Body of pancreas (tissue), 4 donors: ENCODE data around the gene MYO1E. TPM values are rescaled to one million over a fixed set of nuclear protein-coding genes. Genes with fewer than 3 reads are reported as not detected.

Source experiments
- ATAC-seq: fragments of 150-250 bp; one replicate; pipeline ENCODE4 v1.9.1; 2016
- DNase-seq, 4 donors: peaks; one replicate each; pipeline ENCODE4 v3.0.0-alpha.2; 2019
- H3K27ac ChIP-seq, 4 donors: fragments of 200-600 bp; sonication (generic); 1 replicate in 3 of 4; 2 replicates in 1 of 4; pipeline versions ENCODE4 v1.5.1 to v1.6.1; 2016 to 2019; ENCODE audit warnings: mild to moderate bottlenecking in 1 of 4, mixed read lengths in 1 of 4, moderate library complexity in 1 of 4
- H3K27me3 ChIP-seq, 2 donors: fragments of 200-600 bp; sonication (generic); one replicate each; pipeline ENCODE4 v1.6.0; 2016; ENCODE audit warnings: mild to moderate bottlenecking in 1 of 2
- H3K36me3 ChIP-seq, 2 donors: fragments of 200-600 bp; sonication (generic); replicated peaks in 1 of 2; 2 replicates each; pipeline ENCODE4 v1.5.1; 2016; ENCODE audit warnings: low read depth in 2 of 2; ENCODE audit not compliant: insufficient read depth in 1 of 2
- H3K4me1 ChIP-seq: fragments of 200-600 bp; sonication (generic); one replicate; pipeline ENCODE4 v1.6.0; 2016
- H3K4me3 ChIP-seq, 2 donors: fragments of 200-600 bp; sonication (generic); 1 replicate in 1 of 2; 2 replicates in 1 of 2; pipeline ENCODE4 v1.5.1; 2016 to 2019
- H3K9me3 ChIP-seq, 3 donors: fragments of 200-600 bp; sonication (generic); 1 replicate in 2 of 3; 2 replicates in 1 of 3; pipeline ENCODE4 v1.5.1; 2016
- CTCF ChIP-seq, 7 experiments: fragments of 450-650 bp in 4 of 7; fragments of 200-600 bp in 3 of 7; sonication (generic) in 3 of 7; IDR thresholded peaks; one replicate each; pipeline ENCODE4 v1.5.1; 2016 to 2019; ENCODE audit warnings: antibody characterized with exemption in 7 of 7
- POLR2A ChIP-seq, 3 donors: fragments of 450-650 bp; IDR thresholded peaks; one replicate each; pipeline ENCODE4 v1.6.1; 2016; ENCODE audit warnings: antibody characterized with exemption in 3 of 3, mild to moderate bottlenecking in 2 of 3
- WGBS, 2 donors: methylation state at CpG; one replicate each; pipeline ENCODE4 v1.1.5; 2017; 5-methylcytosine and 5-hydroxymethylcytosine counted together
- intact Hi-C: fragments of 100-400 bp; cut with DNase I; formaldehyde crosslinking; loops from one replicate; pipeline ENCODE4 v1.15.1; 2023
- total RNA-seq, 2 donors: library from RNA; depleted of rRNA; stranded (reverse); fragments of >200 nt; gene quantifications; one replicate each; pipeline ENCODE4 v1.1.0, GENCODE V29; 2016

MYO1E gene
- total RNA-seq, 2 donors from 2014 or later: 14.0 to 48.5 TPM

- intact Hi-C loops: no loop called here
- DNase-seq: no peak
- no peaks in the 10 kb centered on the region for H3K4me1 ChIP-seq
- ATAC-seq: no peak
- no peak overlapping the region for H3K27ac ChIP-seq
- H3K36me3 ChIP-seq: no peaks in the 10 kb centered on the region
- no peak overlapping the region for H3K4me3 ChIP-seq
- no peaks in the 10 kb centered on the region for H3K27me3 ChIP-seq
- 91 to 92% methylated on average over 4 of the region's 4 CpGs for WGBS, 2 donors
- TF ChIP-seq POLR2A (IDR thresholded peaks at IDR 0.05): no peak
- no peak for TF ChIP-seq CTCF (IDR thresholded peaks at IDR 0.05)
- no peaks in the 10 kb centered on the region for H3K9me3 ChIP-seq
Observed at GRCh38 chr15:59364248-59364647, 8.4 kb downstream of the MYO1E start.

- no peak overlapping the region for H3K4me3 ChIP-seq
- DNase-seq: no peak
- no peaks in the 10 kb centered on the region for H3K9me3 ChIP-seq
- TF ChIP-seq POLR2A (IDR thresholded peaks at IDR 0.05): no peak
- TF ChIP-seq CTCF (IDR thresholded peaks at IDR 0.05): no peak
- no peak overlapping the region for H3K27ac ChIP-seq
- no peaks in the 10 kb centered on the region for H3K4me1 ChIP-seq
- no peaks in the 10 kb centered on the region for H3K36me3 ChIP-seq
- intact Hi-C loops: no loop called here
- H3K27me3 ChIP-seq: no peaks in the 10 kb centered on the region
- no peak for ATAC-seq
- 42 to 90% methylated on average over 2 of the region's 2 CpGs for WGBS, 2 donors
Observed at GRCh38 chr15:59362331-59362730, 10.3 kb downstream of the MYO1E start.

GRCh38 chr15:59360896-59361295 lies 11.8 kb downstream of the MYO1E start:
- no peak overlapping the region for H3K27ac ChIP-seq
- H3K4me1 ChIP-seq: no peaks in the 10 kb centered on the region
- H3K27me3 ChIP-seq: no peaks in the 10 kb centered on the region
- DNase-seq: no peak
- H3K9me3 ChIP-seq: no peaks in the 10 kb centered on the region
- H3K36me3 ChIP-seq: no peaks in the 10 kb centered on the region
- TF ChIP-seq CTCF (IDR thresholded peaks at IDR 0.05) (no peak), POLR2A (IDR thresholded peaks at IDR 0.05) (no peak)
- no peak for ATAC-seq
- intact Hi-C loops: no loop called here
- whole genome bisulfite sequencing, 2 donors: 92% methylated on average over 2 of the region's 2 CpGs
- H3K4me3 ChIP-seq: no peak overlapping the region

- Histone ChIP-seq H3K27ac (no peak overlapping the region), H3K4me1 (no peaks in the 10 kb centered on the region), H3K36me3 (no peaks in the 10 kb centered on the region), H3K9me3 (no peaks in the 10 kb centered on the region), H3K27me3 (no peaks in the 10 kb centered on the region), H3K4me3 (no peak overlapping the region)
- ATAC-seq (no peak), DNase-seq (no peak)
- TF ChIP-seq POLR2A (IDR thresholded peaks at IDR 0.05) (no peak), CTCF (IDR thresholded peaks at IDR 0.05) (no peak)
- intact Hi-C loops: no loop called here
- WGBS, 2 donors: 89 to 90% methylated on average over 2 of the region's 2 CpGs
Observed at GRCh38 chr15:59360305-59360704, 12.4 kb downstream of the MYO1E start.

GRCh38 chr15:59355730-59356129 lies 16.9 kb downstream of the MYO1E start:
- no peaks in the 10 kb centered on the region for H3K4me1 ChIP-seq
- TF ChIP-seq POLR2A (IDR thresholded peaks at IDR 0.05) (no peak), CTCF (IDR thresholded peaks at IDR 0.05) (no peak)
- H3K9me3 ChIP-seq: no peaks in the 10 kb centered on the region
- H3K27ac ChIP-seq: no peak overlapping the region
- 86 to 89% methylated on average over 7 of the region's 7 CpGs for WGBS, 2 donors
- no peaks in the 10 kb centered on the region for H3K36me3 ChIP-seq
- ATAC-seq: no peak
- H3K4me3 ChIP-seq: no peak overlapping the region
- no peaks in the 10 kb centered on the region for H3K27me3 ChIP-seq
- intact Hi-C loops: no loop called here
- no peak for DNase-seq
